H1 (cell line): ENCODE data around the gene HOTAIR. TPM values are rescaled to one million over a fixed set of nuclear protein-coding genes. Genes with fewer than 3 reads are reported as not detected.

ENCODE experiments used
- CTCF ChIA-PET: fragments of 300-600 bp; sonication (Branson Sonifier 250); formaldehyde crosslinking; loops from one replicate; lab custom pipeline; 2021; ENCODE audit not compliant: partially characterized antibody; lab: Charles Lee
- POLR2A ChIA-PET: fragments of 300-600 bp; sonication (Branson Sonifier 250); formaldehyde crosslinking; loops from one replicate; lab custom pipeline; 2021; ENCODE audit warnings: inconsistent platforms; ENCODE audit not compliant: partially characterized antibody; lab: Charles Lee
- DNase-seq, 2 experiments: peaks; one replicate each; pipeline versions ENCODE4 v3.0.0 to v3.0.0-alpha.2; 2010 to 2022; ENCODE audit warnings: low spot score in 2 of 2, low read depth in 1 of 2, mixed read lengths in 1 of 2
- FAIRE-seq: peaks from 2 replicates; lab custom pipeline; 2011; peaks lifted over from hg19 to GRCh38; lab: Jason Lieb, UNC
- H2AFZ ChIP-seq: 2 replicates; pipeline ENCODE4 v1.8.1; 2012; ENCODE audit warnings: low read length, inconsistent platforms
- H2AK5ac ChIP-seq: 2 replicates; pipeline ENCODE4 v1.6.1; 2013; ENCODE audit warnings: low read depth, low read length
- H2BK120ac ChIP-seq: replicated peaks from 2 replicates; pipeline ENCODE3; 2013; ENCODE audit warnings: low read depth, low read length, inconsistent platforms
- H2BK12ac ChIP-seq: 2 replicates; pipeline ENCODE4 v1.6.1; 2013; ENCODE audit warnings: low read depth, low read length
- H2BK15ac ChIP-seq: 2 replicates; pipeline ENCODE4 v1.6.1; 2013; ENCODE audit warnings: low read length
- H2BK20ac ChIP-seq: 2 replicates; pipeline ENCODE4 v1.6.1; 2013; ENCODE audit warnings: low read length
- H2BK5ac ChIP-seq: 2 replicates; pipeline ENCODE4 v1.6.1; 2013; ENCODE audit warnings: low read depth, low read length
- H3K14ac ChIP-seq: 2 replicates; pipeline ENCODE4 v1.6.1; 2013; ENCODE audit warnings: inconsistent platforms; ENCODE audit not compliant: insufficient read length
- H3K18ac ChIP-seq: 2 replicates; pipeline ENCODE4 v1.6.1; 2013; ENCODE audit warnings: low read length; ENCODE audit errors: extremely low read depth
- H3K23ac ChIP-seq: 2 replicates; pipeline ENCODE4 v1.6.1; 2013; ENCODE audit warnings: inconsistent platforms; ENCODE audit not compliant: insufficient read length
- H3K23me2 ChIP-seq: 2 replicates; pipeline ENCODE4 v1.6.1; 2013; ENCODE audit warnings: low read depth, low read length
- H3K27ac ChIP-seq: 2 replicates; pipeline ENCODE4 v1.6.1; 2011; ENCODE audit warnings: low read depth, low read length, inconsistent platforms
- H3K27me3 ChIP-seq, 4 experiments: replicated peaks in 1 of 4; 1 replicate in 1 of 4; 2 replicates in 3 of 4; pipeline versions ENCODE4 v1.6.1 to v1.8.1; 2011 to 2013; ENCODE audit warnings: low read length in 3 of 4, mild to moderate bottlenecking in 3 of 4, inconsistent platforms in 2 of 4, mixed read lengths in 2 of 4, moderate library complexity in 1 of 4; ENCODE audit not compliant: control insufficient read depth in 3 of 4, insufficient read depth in 3 of 4; ENCODE audit errors: extremely low read depth in 1 of 4
- H3K36me3 ChIP-seq, 4 experiments: 2 replicates each; pipeline versions ENCODE4 v1.6.1 to v1.8.1; 2011 to 2013; ENCODE audit warnings: mild to moderate bottlenecking in 4 of 4, low read length in 3 of 4, moderate library complexity in 2 of 4, control low read depth in 1 of 4, inconsistent platforms in 1 of 4; ENCODE audit not compliant: insufficient read depth in 4 of 4, control insufficient read depth in 2 of 4
- H3K4ac ChIP-seq: replicated peaks from 2 replicates; pipeline ENCODE3; 2013; ENCODE audit warnings: low read length, low read depth, mixed read lengths, inconsistent platforms; ENCODE audit not compliant: insufficient read length
- H3K4me1 ChIP-seq, 4 experiments: replicated peaks in 1 of 4; 1 replicate in 1 of 4; 2 replicates in 3 of 4; pipeline versions ENCODE4 v1.6.1 to v1.8.1; 2011 to 2013; ENCODE audit warnings: low read length in 3 of 4, inconsistent platforms in 2 of 4, mixed read lengths in 1 of 4; ENCODE audit not compliant: insufficient read depth in 4 of 4, control insufficient read depth in 3 of 4
- H3K4me2 ChIP-seq, 2 experiments: 2 replicates each; pipeline versions ENCODE4 v1.6.1 to v1.8.1; 2011 to 2013; ENCODE audit warnings: low read depth in 2 of 2, low read length in 2 of 2, control low read depth in 1 of 2, inconsistent platforms in 1 of 2, mild to moderate bottlenecking in 1 of 2; ENCODE audit not compliant: insufficient read depth in 1 of 2
- H3K4me3 ChIP-seq, 4 experiments: fragments of 200-600, 300-600 bp in 1 of 4; sonication (generic), shearing (Covaris generic), sonication (Bioruptor Twin) in 1 of 4; 2 replicates each; pipeline versions ENCODE4 v1.5.1 to v1.8.1; 2011 to 2016; ENCODE audit warnings: low read length in 4 of 4, low read depth in 3 of 4, control low read depth in 2 of 4, inconsistent platforms in 2 of 4, mild to moderate bottlenecking in 2 of 4, mixed read lengths in 1 of 4, moderate library complexity in 1 of 4; ENCODE audit not compliant: insufficient read depth in 2 of 4; ENCODE audit errors: extremely low read depth in 1 of 4
- H3K56ac ChIP-seq: replicated peaks from 2 replicates; pipeline ENCODE3; 2013; ENCODE audit warnings: low read depth, mild to moderate bottlenecking, mixed read lengths, low read length, inconsistent platforms; ENCODE audit not compliant: insufficient read length
- H3K79me1 ChIP-seq: 2 replicates; pipeline ENCODE4 v1.6.1; 2013; ENCODE audit warnings: low read depth, low read length, control low read depth
- H3K79me2 ChIP-seq, 2 experiments: 2 replicates each; pipeline versions ENCODE4 v1.6.1 to v1.8.1; 2012 to 2013; ENCODE audit warnings: low read length in 2 of 2, mild to moderate bottlenecking in 2 of 2, inconsistent platforms in 1 of 2; ENCODE audit not compliant: insufficient read depth in 2 of 2, control insufficient read depth in 1 of 2
- H3K9ac ChIP-seq, 4 experiments: replicated peaks in 1 of 4; 1 replicate in 1 of 4; 2 replicates in 3 of 4; pipeline versions ENCODE4 v1.6.1 to v1.8.1; 2011 to 2013; ENCODE audit warnings: low read depth in 3 of 4, low read length in 3 of 4, control low read depth in 2 of 4, mild to moderate bottlenecking in 2 of 4, moderate library complexity in 2 of 4, inconsistent platforms in 1 of 4; ENCODE audit errors: extremely low read depth in 1 of 4
- H3K9me3 ChIP-seq, 2 experiments: 2 replicates each; pipeline versions ENCODE4 v1.6.1 to v1.8.1; 2012 to 2013; ENCODE audit warnings: mild to moderate bottlenecking in 2 of 2, moderate library complexity in 2 of 2, control low read depth in 1 of 2, inconsistent platforms in 1 of 2, low read depth in 1 of 2, low read length in 1 of 2, mixed read lengths in 1 of 2; ENCODE audit not compliant: insufficient read depth in 2 of 2
- H4K20me1 ChIP-seq, 2 experiments: replicated peaks in 1 of 2; 2 replicates each; pipeline versions ENCODE3 to v1.8.1; 2011 to 2013; ENCODE audit warnings: inconsistent platforms in 2 of 2, low read length in 2 of 2, mild to moderate bottlenecking in 1 of 2; ENCODE audit not compliant: insufficient read depth in 2 of 2, control insufficient read depth in 1 of 2
- H4K5ac ChIP-seq: 2 replicates; pipeline ENCODE4 v1.6.1; 2013; ENCODE audit warnings: low read length, low read depth, mixed read lengths, inconsistent platforms; ENCODE audit not compliant: insufficient read length
- H4K8ac ChIP-seq: 2 replicates; pipeline ENCODE4 v1.8.0; 2013; ENCODE audit warnings: mild to moderate bottlenecking, moderate library complexity, low read length, inconsistent platforms; ENCODE audit not compliant: insufficient read depth; ENCODE audit errors: extremely low read depth
- H4K91ac ChIP-seq: replicated peaks from 2 replicates; pipeline ENCODE3; 2013; ENCODE audit warnings: low read length, mixed read lengths, inconsistent platforms; ENCODE audit not compliant: insufficient read length
- CHD1 ChIP-seq: IDR thresholded peaks from 2 replicates; pipeline ENCODE4 v1.6.1; 2012; ENCODE audit warnings: low read depth, low read length, improper control_type of control experiment
- CTBP2 ChIP-seq: IDR thresholded peaks from 2 replicates; pipeline ENCODE4 v1.7.0; 2011; ENCODE audit warnings: borderline replicate concordance, mild to moderate bottlenecking, moderate library complexity, mixed read lengths, low read length; ENCODE audit not compliant: insufficient read depth, insufficient read length
- EZH2 ChIP-seq: fragments of 200-600 bp; sonication (generic); IDR thresholded peaks from 2 replicates; pipeline ENCODE4 v1.7.1; 2012; ENCODE audit warnings: low read depth, mild to moderate bottlenecking, moderate library complexity, low read length, inconsistent platforms; ENCODE audit not compliant: severe bottlenecking
- POU5F1 ChIP-seq: IDR thresholded peaks from 2 replicates; pipeline ENCODE4 v1.6.1; 2011; ENCODE audit warnings: low read depth, mild to moderate bottlenecking, low read length, moderate library complexity
- RNF2 ChIP-seq: fragments of 200-900, 300-1000 bp; sonication (generic); IDR thresholded peaks from 2 replicates; pipeline ENCODE4 v1.7.1; 2016; ENCODE audit warnings: borderline replicate concordance, low read depth, mild to moderate bottlenecking, antibody characterized with exemption, low read length; ENCODE audit not compliant: poor library complexity, severe bottlenecking; ENCODE audit errors: missing control alignments
- SUZ12 ChIP-seq: fragments of 200-600 bp; sonication (generic); IDR thresholded peaks from 2 replicates; pipeline ENCODE4 v1.6.1; 2012; ENCODE audit warnings: mild to moderate bottlenecking, inconsistent platforms, low read length, moderate library complexity, mixed read lengths
- WGBS, 2 experiments: shearing (Covaris generic) in 1 of 2; methylation state at CpG; one replicate each; pipeline versions ENCODE4 v1.1.6 to v1.1.7; 2013 to 2015; ENCODE audit warnings: low lambda C conversion rate in 2 of 2, mixed read lengths in 2 of 2, inconsistent platforms in 1 of 2, low coverage in 1 of 2, missing lambda C conversion rate in 1 of 2; ENCODE audit not compliant: insufficient replicate concordance in 2 of 2, insufficient coverage in 1 of 2, insufficient read length in 1 of 2; ENCODE audit errors: extremely low coverage in 1 of 2, missing lambda C conversion rate in 1 of 2; 5-methylcytosine and 5-hydroxymethylcytosine counted together
- polyA plus RNA-seq, 7 experiments: library from polyadenylated mRNA; depleted of rRNA in 3 of 7; stranded (reverse) in 5 of 7; unstranded in 2 of 7; fragments of >200 nt in 5 of 7; fragments of 200-250 nt in 2 of 7; gene quantifications; 1 replicate in 5 of 7; 2 replicates in 1 of 7; 4 replicates in 1 of 7; pipeline versions ENCODE4 v1.2.1 to v1.2.3, GENCODE V29; 2011 to 2013; ENCODE audit warnings: missing spikeins in 2 of 7, mixed read lengths in 2 of 7
- total RNA-seq: library from RNA; stranded (reverse); fragmentation: NEBNext Ultra II Directional; extraction: Animal tissue kit (Norgen Biotek cat#: 25700); gene quantifications from 2 replicates; pipeline ENCODE4 v1.2.1, GENCODE V29; 2021

Gene HOTAIR
- total and polyA plus RNA-seq, 2 of the 8 experiments (the other 6 are each of a cell fraction or from before 2014, with no cell fraction given): not detected

DNA sequence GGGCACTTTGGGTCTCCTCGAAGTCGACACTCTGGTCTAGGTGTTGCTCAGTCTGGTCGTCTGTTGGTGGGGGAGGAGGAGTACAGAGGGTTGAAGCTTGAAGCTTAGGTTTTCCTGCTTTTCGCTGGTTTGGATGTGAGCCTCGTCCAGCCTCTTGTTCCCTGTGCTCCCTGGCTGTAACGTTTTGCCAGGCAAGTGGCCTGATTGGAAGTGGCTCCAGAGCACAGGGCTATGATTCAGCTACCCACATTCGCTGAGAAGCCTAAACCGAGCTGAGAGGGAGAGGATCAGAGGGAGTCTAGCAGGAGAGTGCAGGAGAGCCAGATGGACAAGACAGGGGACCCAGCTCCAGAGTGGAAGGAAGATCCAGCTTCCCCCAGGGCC, 16.3 kb upstream of the HOTAIR start:
- Histone ChIP-seq H3K9me3 (peaks cover 0 to 5% of the 10 kb centered on the region in 2 experiments; a peak in 1 of 4 replicates), H3K27me3 (peaks cover 97 to 100% (median 100%) of the 10 kb centered on the region in 4 experiments), H4K8ac (no peak overlapping the region), H3K23me2 (peaks cover 2% of the 10 kb centered on the region; the same call in 1 of the 2 replicates), H3K79me2 (no peaks in the 10 kb centered on the region), H3K14ac (no peak overlapping the region), H2AK5ac (0 out of 2 replicates have a peak overlapping the region, but pooled peaks have one; percentile 7), H2BK12ac (peak overlapping the region; percentile 84), H2AFZ (no peak overlapping the region), H3K36me3 (peaks cover 0 to 12% (median 0%) of the 10 kb centered on the region in 4 experiments; a peak in 1 of 8 replicates), H4K20me1 (peaks cover 21 to 38% of the 10 kb centered on the region in 2 experiments), H3K4ac (no peak overlapping the region), H4K5ac (no peak overlapping the region), H3K27ac (no peak overlapping the region), H3K4me3 (no peak overlapping the region), H2BK5ac (no peak overlapping the region), H3K4me1 (peaks cover 0 to 15% (median 3%) of the 10 kb centered on the region in 4 experiments; a peak in 4 of 7 replicates), H3K56ac (no peak overlapping the region), H3K79me1 (no peaks in the 10 kb centered on the region), H3K9ac (no peak overlapping the region), H3K23ac (no peak overlapping the region), H3K18ac (no peak overlapping the region), H2BK15ac (peak overlapping the region; percentile 24; the same call in 1 of the 2 replicates), H2BK120ac (no peak overlapping the region), H2BK20ac (no peak overlapping the region), H3K4me2 (no peak overlapping the region), H4K91ac (no peak overlapping the region)
- FAIRE-seq: no peak
- CTCF ChIA-PET: interaction anchor here (0.5 to 4.3 kb wide), 27 partner anchors 9 to 827 kb away, joined by 3 to 30 read pairs (median 5); partner anchors contain the start of genes HOXC11, HOXC5 and HOXC9
- no peak for DNase-seq
- TF ChIP-seq POU5F1 (no peak), SUZ12 (peak; percentile 85), CTBP2 (peak; percentile 32), RNF2 (peak; percentile 97), CHD1 (no peak), EZH2 (peak; percentile 82)
- POLR2A ChIA-PET: interaction anchor here (0.6 to 1.4 kb wide), 7 partner anchors 9 to 312 kb away, joined by 3 to 8 read pairs (median 4); partner anchors contain the start of genes HOXC8 and HOXC9
- WGBS, 2 experiments: 6% methylated on average over 8 of the region's 8 CpGs; no CpG with 5 or more reads in 1 of the 2 experiments
